Fibroblast of pulmonary artery (primary cell): Measurements from ENCODE around the gene MUC12.
"Not testable (repeated sequence)": the region's sequence is repeated elsewhere in the genome, so short reads cannot be mapped to it uniquely, and the experiment has no call there.

ENCODE experiments used
- DNase-seq: peaks from one replicate; pipeline ENCODE4 v3.0.0-alpha.2; 2010; ENCODE audit warnings: low read depth
- H3K4me3 ChIP-seq: replicated peaks from 2 replicates; pipeline ENCODE4 v1.5.1; 2011; ENCODE audit warnings: low read depth, mild to moderate bottlenecking, control low read depth, low read length, moderate library complexity
- CTCF ChIP-seq: IDR thresholded peaks from 2 replicates; pipeline ENCODE4 v1.5.1; 2011; ENCODE audit warnings: mild to moderate bottlenecking, control low read depth, low read length, inconsistent platforms; ENCODE audit errors: missing control alignments

MUC12 gene

GRCh38 chr7:100974021-100974420 is 4.7 kb downstream of the MUC12 start:
- no peak for DNase-seq
- no peak for TF ChIP-seq CTCF
- no peak overlapping the region for H3K4me3 ChIP-seq

- no peak for DNase-seq
- H3K4me3 ChIP-seq, result no peak overlapping the region
- TF ChIP-seq CTCF, result no peak
Observed at GRCh38 chr7:100975371-100975821, 6.0 kb downstream of the MUC12 start.

GRCh38 chr7:100978300-100978699 is 8.9 kb downstream of the MUC12 start:
- no peak for DNase-seq
- no peak for TF ChIP-seq CTCF

GRCh38 chr7:100983451-100984187 is 14.3 kb downstream of the MUC12 start:
- DNase-seq, result peak; percentile 36
- no peak overlapping the region for H3K4me3 ChIP-seq
- TF ChIP-seq CTCF, result no peak

More at GRCh38 chr7:100978300-100978699, 8.9 kb downstream of the MUC12 start:
- no peak overlapping the region for H3K4me3 ChIP-seq

GRCh38 chr7:100984241-100984918 is 15.0 kb downstream of the MUC12 start:
- not testable (repeated sequence) for DNase-seq

GRCh38 chr7:100985033-100985797 is 15.8 kb downstream of the MUC12 start:
- not testable (repeated sequence) for DNase-seq, H3K4me3 ChIP-seq

More at GRCh38 chr7:100984241-100984918, 15.0 kb downstream of the MUC12 start:
- not testable (repeated sequence) for H3K4me3 ChIP-seq

- no peak for TF ChIP-seq CTCF
- H3K4me3 ChIP-seq, result no peak overlapping the region
- no peak for DNase-seq
Observed at GRCh38 chr7:100991631-100992030, 22.3 kb downstream of the MUC12 start.

- H3K4me3 ChIP-seq, DNase-seq: not testable (repeated sequence)
Observed at GRCh38 chr7:100992280-100992679, 22.9 kb downstream of the MUC12 start.

- H3K4me3 ChIP-seq, DNase-seq: not testable (repeated sequence)
Observed at GRCh38 chr7:100994671-100995070, 25.3 kb downstream of the MUC12 start.

- not testable (repeated sequence) for DNase-seq, H3K4me3 ChIP-seq
Observed at GRCh38 chr7:100998530-100998929, 29.2 kb downstream of the MUC12 start.

- DNase-seq, H3K4me3 ChIP-seq: not testable (repeated sequence)
Observed at GRCh38 chr7:100999334-100999733, 30.0 kb downstream of the MUC12 start.

- DNase-seq, H3K4me3 ChIP-seq: not testable (repeated sequence)
Observed at GRCh38 chr7:101000025-101000424, 30.7 kb downstream of the MUC12 start.
